K562 (cell line): ENCODE data around the gene RPS6KA2. TPM values are rescaled to one million over a fixed set of nuclear protein-coding genes. Genes with fewer than 3 reads are reported as not detected.

Experiments used
- ATAC-seq: fragments of 200-7000 bp; cut with Tn5 transposase; 3 replicates; pipeline ENCODE4 v1.9.1; 2020; ENCODE audit warnings: moderate library complexity
- BruUV-seq: library from RNA; stranded (reverse); fragments of 400-500 nt; replicated peaks from 2 replicates; lab custom pipeline; 2021; lab: Mats Ljungman, UMichigan
- CTCF ChIA-PET: fragments of 300-600 bp; formaldehyde crosslinking; extraction: SDS; loops from one replicate; lab custom pipeline; 2021; ENCODE audit warnings: low intra/inter-chr PET ratio; lab: Yijun Ruan, JAX
- POLR2A ChIA-PET: fragments of 300-600, 350-650 bp; sonication (Branson Sonifier 250); formaldehyde crosslinking; extraction: SDS; loops from one replicate; lab custom pipeline; 2021; ENCODE audit warnings: antibody characterized with exemption, inconsistent platforms; lab: Yijun Ruan, JAX
- DNase-seq, 4 experiments: peaks; one replicate each; pipeline versions ENCODE4 v3.0.0 to v3.0.0-alpha.2; 2011 to 2018; ENCODE audit warnings: low spot score in 3 of 4, mixed read lengths in 3 of 4; ENCODE audit errors: extremely low read depth in 1 of 4
- FAIRE-seq: peaks from 2 replicates; lab custom pipeline; 2011; peaks lifted over from hg19 to GRCh38; lab: Jason Lieb, UNC
- H2AFZ ChIP-seq: 2 replicates; pipeline ENCODE4 v1.6.0; 2011; ENCODE audit warnings: low read depth, low read length, control low read depth, inconsistent platforms
- H3K27ac ChIP-seq: fragments of 200-600 bp; 3 replicates; pipeline ENCODE4 v1.8.0; 2011; ENCODE audit warnings: low read depth, mild to moderate bottlenecking, control low read depth, inconsistent platforms, low read length, moderate library complexity, mixed read lengths; ENCODE audit errors: extremely low read depth
- H3K27me3 ChIP-seq, 2 experiments: fragments of 300-600 bp in 1 of 2; 2 replicates in 1 of 2; 3 replicates in 1 of 2; pipeline versions ENCODE4 v1.6.0 to v1.8.0; 2011; ENCODE audit warnings: inconsistent platforms in 2 of 2, low read length in 2 of 2, mild to moderate bottlenecking in 1 of 2, mixed read lengths in 1 of 2, moderate library complexity in 1 of 2; ENCODE audit not compliant: control insufficient read depth in 2 of 2, insufficient read depth in 2 of 2
- H3K36me3 ChIP-seq: fragments of 300-600 bp; 3 replicates; pipeline ENCODE4 v1.8.0; 2011; ENCODE audit warnings: mild to moderate bottlenecking, low read length, inconsistent platforms; ENCODE audit not compliant: control insufficient read depth, insufficient read depth
- H3K4me1 ChIP-seq, 2 experiments: fragments of 200-600 bp in 1 of 2; replicated peaks in 1 of 2; 2 replicates in 1 of 2; 3 replicates in 1 of 2; pipeline versions ENCODE4 v1.5.1 to v1.8.0; 2011; ENCODE audit warnings: inconsistent platforms in 2 of 2, low read length in 2 of 2, mild to moderate bottlenecking in 1 of 2, mixed read lengths in 1 of 2, moderate library complexity in 1 of 2; ENCODE audit not compliant: control insufficient read depth in 2 of 2, insufficient read depth in 2 of 2
- H3K4me2 ChIP-seq: 2 replicates; pipeline ENCODE4 v1.6.1; 2011; ENCODE audit warnings: low read length, control low read depth, inconsistent platforms, mixed read lengths; ENCODE audit not compliant: insufficient read depth
- H3K4me3 ChIP-seq: fragments of 200-600 bp; sonication (generic), shearing (Covaris generic); 2 replicates; pipeline ENCODE4 v1.5.1; 2016; ENCODE audit warnings: control low read depth, inconsistent platforms
- H3K79me2 ChIP-seq: fragments of 200-600 bp; 3 replicates; pipeline ENCODE4 v1.8.0; 2011; ENCODE audit warnings: low read length, inconsistent platforms; ENCODE audit not compliant: control insufficient read depth, insufficient read depth
- H3K9ac ChIP-seq, 2 experiments: 2 replicates each; pipeline versions ENCODE4 v1.6.0 to v1.6.1; 2011; ENCODE audit warnings: low read depth in 2 of 2, low read length in 2 of 2, control low read depth in 1 of 2, inconsistent platforms in 1 of 2, mild to moderate bottlenecking in 1 of 2, mixed read lengths in 1 of 2; ENCODE audit not compliant: insufficient read depth in 1 of 2
- H3K9me1 ChIP-seq: one replicate; pipeline ENCODE4 v1.6.0; 2011; ENCODE audit warnings: inconsistent platforms, mild to moderate bottlenecking, low read length, moderate library complexity; ENCODE audit not compliant: control insufficient read depth, insufficient read depth
- H3K9me3 ChIP-seq: replicated peaks from 2 replicates; pipeline ENCODE4 v1.5.1; 2011; ENCODE audit warnings: low read depth, low read length, inconsistent platforms; ENCODE audit not compliant: control insufficient read depth, insufficient read depth
- H4K20me1 ChIP-seq: replicated peaks from 2 replicates; pipeline ENCODE4 v1.6.1; 2011; ENCODE audit warnings: low read length, inconsistent platforms, mixed read lengths; ENCODE audit not compliant: control insufficient read depth, insufficient read depth
- BMI1 ChIP-seq: fragments of 150-350 bp; IDR thresholded peaks from 2 replicates; pipeline ENCODE4 v1.6.1; 2014; ENCODE audit warnings: low read length
- CHD2 ChIP-seq: IDR thresholded peaks from 2 replicates; pipeline ENCODE4 v1.6.1; 2011; ENCODE audit warnings: low read depth, low read length
- CHD4 ChIP-seq: fragments of 200-600 bp; sonication (generic); IDR thresholded peaks from 3 replicates; pipeline ENCODE4 v1.6.1; 2012; ENCODE audit warnings: low read depth, mild to moderate bottlenecking, mixed read lengths, low read length, inconsistent platforms; ENCODE audit not compliant: insufficient read depth, insufficient replicate concordance, poor library complexity, severe bottlenecking
- FOS ChIP-seq: IDR thresholded peaks from 3 replicates; pipeline ENCODE4 v1.6.1; 2011; ENCODE audit not compliant: insufficient read length; ENCODE audit errors: extremely low read depth
- HDAC2 ChIP-seq: fragments of 450-650 bp; IDR thresholded peaks from 2 replicates; pipeline ENCODE4 v1.6.1; 2016; ENCODE audit warnings: mild to moderate bottlenecking
- HMGXB4 ChIP-seq: sonication (generic); formaldehyde crosslinking; IDR thresholded peaks from 2 replicates; pipeline ENCODE4 v1.8.1; 2023; ENCODE audit warnings: mild to moderate bottlenecking, missing genetic modification reagents
- HSF4 ChIP-seq: fragments of 250-450 bp; sonication (Bioruptor Pico); IDR thresholded peaks from 2 replicates; pipeline ENCODE4 v2.1.2; 2022; ENCODE audit warnings: mild to moderate bottlenecking, moderate library complexity, borderline replicate concordance
- KLF6 ChIP-seq: fragments of 250-450 bp; sonication (Bioruptor Pico); IDR thresholded peaks from 2 replicates; pipeline ENCODE4 v1.4.0; 2020; ENCODE audit warnings: mild to moderate bottlenecking, moderate library complexity, borderline replicate concordance
- MCM2 ChIP-seq: fragments of 450-650 bp; IDR thresholded peaks from 2 replicates; pipeline ENCODE4 v1.6.1; 2017; ENCODE audit warnings: low read depth, mild to moderate bottlenecking
- NCOA2 ChIP-seq, 2 experiments: fragments of 450-650 bp; IDR thresholded peaks; 2 replicates each; pipeline ENCODE4 v1.6.1; 2018; ENCODE audit warnings: mild to moderate bottlenecking in 2 of 2, moderate library complexity in 1 of 2; ENCODE audit not compliant: partially characterized antibody in 2 of 2
- NFIC ChIP-seq: fragments of 450-650 bp; IDR thresholded peaks from 2 replicates; pipeline ENCODE4 v1.6.1; 2017; ENCODE audit warnings: mild to moderate bottlenecking, inconsistent platforms
- PURB ChIP-seq: sonication (generic); formaldehyde crosslinking; IDR thresholded peaks from 2 replicates; pipeline ENCODE4 v1.9.0; 2021; ENCODE audit warnings: low read depth, mild to moderate bottlenecking, missing genetic modification reagents
- RAD21 ChIP-seq, 2 experiments: fragments of 250-450 bp in 1 of 2; fragments of 450-650 bp in 1 of 2; sonication (Bioruptor Pico) in 1 of 2; formaldehyde crosslinking in 1 of 2; IDR thresholded peaks in 1 of 2; conservative IDR thresholded peaks in 1 of 2; 2 replicates each; pipeline versions ENCODE4 v1.4.0 to v1.8.0; 2020 to 2022; ENCODE audit warnings: mild to moderate bottlenecking in 2 of 2, moderate library complexity in 1 of 2
- RBM25 ChIP-seq: fragments of 200-400 bp; formaldehyde crosslinking; IDR thresholded peaks from 2 replicates; pipeline ENCODE4 v1.6.1; 2018; ENCODE audit warnings: low read length, low read depth, moderate library complexity; ENCODE audit not compliant: severe bottlenecking
- RUNX1 ChIP-seq: sonication (generic); IDR thresholded peaks from 2 replicates; pipeline ENCODE4 v1.6.1; 2016; ENCODE audit warnings: antibody characterized with exemption, low read depth
- SMARCB1 ChIP-seq: IDR thresholded peaks from 2 replicates; pipeline ENCODE4 v1.6.1; 2011; ENCODE audit warnings: improper control_type of control experiment, low read depth; ENCODE audit not compliant: insufficient read length
- TOE1 ChIP-seq, 2 experiments: fragments of 450-650 bp in 1 of 2; sonication (generic) in 1 of 2; formaldehyde crosslinking in 1 of 2; IDR thresholded peaks; 2 replicates each; pipeline versions ENCODE4 v1.7.1 to v1.8.0; 2016 to 2022; ENCODE audit warnings: borderline replicate concordance in 2 of 2, mild to moderate bottlenecking in 2 of 2, antibody characterized with exemption in 1 of 2, inconsistent platforms in 1 of 2, low read depth in 1 of 2, missing genetic modification reagents in 1 of 2, moderate library complexity in 1 of 2
- USF1 ChIP-seq: sonication (generic); formaldehyde crosslinking; IDR thresholded peaks from 2 replicates; pipeline ENCODE4 v1.9.0; 2022; ENCODE audit warnings: mild to moderate bottlenecking, missing genetic modification reagents
- XRCC3 ChIP-seq: fragments of 450-650 bp; IDR thresholded peaks from 2 replicates; pipeline ENCODE4 v1.6.1; 2017; ENCODE audit warnings: mild to moderate bottlenecking, moderate library complexity
- WGBS: fragments of 100-300 bp; shearing (Covaris generic); methylation state at CpG from one replicate; pipeline ENCODE4 v1.1.6; 2016; ENCODE audit warnings: low coverage, mixed read lengths; ENCODE audit not compliant: insufficient coverage; ENCODE audit errors: missing lambda C conversion rate; 5-methylcytosine and 5-hydroxymethylcytosine counted together
- in situ Hi-C: fragments of 300-500 bp; cut with MboI; formaldehyde crosslinking; loops from 4 replicates; pipeline ENCODE4 v1.15.0; 2018; ENCODE audit warnings: inconsistent platforms, mixed read lengths
- intact Hi-C: fragments of 100-400 bp; cut with micrococcal nuclease; formaldehyde crosslinking; loops from 2 replicates; pipeline ENCODE4 v1.14.2; 2022
- polyA plus RNA-seq, 8 experiments: library from polyadenylated mRNA; depleted of rRNA in 4 of 8; stranded (reverse) in 5 of 8; unstranded in 3 of 8; fragments of >200 nt; fragmentation: Nextera tagmentation in 2 of 8; fragmentation: Illumina TruSeq in 1 of 8; extraction: Ambion mirVana in 2 of 8; extraction: Trizol in 1 of 8; gene quantifications; 2 replicates each; pipeline versions ENCODE4 v1.2.1 to v1.2.3, GENCODE V29; 2011 to 2014; ENCODE audit warnings: inconsistent platforms in 1 of 8, missing spikeins in 1 of 8
- total RNA-seq, 7 experiments: library from RNA; depleted of rRNA in 6 of 7; stranded (reverse); fragments of >200 nt in 6 of 7; fragmentation: Illumina TruSeq in 2 of 7; extraction: Trizol in 2 of 7; gene quantifications; 2 replicates each; pipeline versions ENCODE4 v1.2.1 to v1.2.3, GENCODE V29; 2011 to 2021; ENCODE audit warnings: low replicate concordance in 1 of 7

Gene RPS6KA2
- total and polyA plus RNA-seq, 9 of the 15 experiments (the other 6 are each of a cell fraction or from before 2014, with no cell fraction given) = 0.29 to 1.00 (median 0.53) TPM

DNA sequence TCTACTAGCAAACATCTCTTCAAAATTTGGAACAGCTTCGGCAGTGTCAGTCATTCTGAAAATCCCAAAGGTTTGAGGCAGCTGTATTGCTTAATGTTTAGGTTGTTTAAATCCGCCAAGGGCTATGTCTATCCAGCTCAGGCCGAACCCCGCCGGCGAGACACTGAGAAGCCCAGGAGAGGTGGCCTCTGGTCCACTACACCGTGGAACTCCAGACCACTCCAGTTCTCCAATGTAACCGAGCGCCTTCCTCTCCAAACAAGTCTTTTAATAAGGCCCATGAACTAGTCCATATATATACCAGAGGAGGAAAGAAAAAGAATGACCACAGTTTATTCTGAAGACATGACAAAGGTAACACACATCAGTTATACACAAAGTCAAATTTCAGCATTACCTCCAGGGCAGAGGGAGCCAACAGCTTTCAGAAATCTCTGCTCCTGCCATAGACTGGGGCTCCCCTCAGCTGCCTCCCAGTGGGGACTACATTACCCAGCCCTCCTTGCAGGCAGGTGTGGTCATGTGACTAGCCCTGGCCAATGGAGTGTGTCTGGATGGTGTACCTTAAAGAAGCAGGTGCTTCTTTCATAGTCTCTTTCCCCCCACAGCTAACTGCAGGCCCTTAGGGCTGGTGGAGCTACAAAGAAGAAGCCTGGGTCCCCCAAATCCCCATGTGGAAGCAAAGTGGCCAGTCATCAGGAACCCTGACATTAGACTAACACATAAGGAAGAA, 40.5 kb downstream of the RPS6KA2 start, which contains the start of gene RAMACL:
Gene RAMACL, minus strand, starts transcription at position 255 of the 733 bp plus-strand sequence. Its CDS starts 201 bp downstream, at position 54.
- Histone ChIP-seq H3K27me3 (peaks cover 8 to 34% of the 10 kb centered on the region in 2 experiments; a peak in 4 of 5 replicates), H3K9ac (no peak within 1 kb of the TSS), H2AFZ (peak within 1 kb of the TSS; percentile 20; the same call in 1 of the 2 replicates), H3K36me3 (no peaks in the 10 kb centered on the region), H3K79me2 (no peaks in the 10 kb centered on the region), H3K27ac (no peak within 1 kb of the TSS), H3K9me3 (no peaks in the 10 kb centered on the region), H4K20me1 (peaks cover 3% of the 10 kb centered on the region; the same call in 1 of the 2 replicates), H3K4me2 (no peak within 1 kb of the TSS), H3K4me1 (no peaks in the 10 kb centered on the region), H3K4me3 (no peak within 1 kb of the TSS), H3K9me1 (no peaks in the 10 kb centered on the region)
- BruUV-seq = no TSS peak
- 2% methylated on average over 9 of the region's 9 CpGs for WGBS
- ATAC-seq = peak; percentile 100
- in situ Hi-C loops (no loop called here), intact Hi-C loops (no loop called here)
- POLR2A ChIA-PET = interaction anchor here (0.8 kb wide), 1 partner anchor 13 kb away, joined by 3 read pairs; no protein-coding TSS in a partner anchor
- peak; percentile 32 for FAIRE-seq
- DNase-seq = peak; percentile 37 to 88 (median 86)
- CTCF ChIA-PET = no interaction called here
- TF ChIP-seq BMI1 = no peak
- no peak for TF ChIP-seq RAD21 (CRISPR knock-in tag; conservative IDR thresholded peaks at IDR 0.05 in 1 of 2, IDR thresholded peaks at IDR 0.05 in 1 of 2)
- peak; percentile 96 for TF ChIP-seq TOE1 (IDR thresholded peaks at IDR 0.05; ENCODE audit: borderline replicate concordance)
- TF ChIP-seq TOE1 (CRISPR knock-in tag; IDR thresholded peaks at IDR 0.05; ENCODE audit: borderline replicate concordance, low read depth) = no peak
- TF ChIP-seq KLF6 (CRISPR knock-in tag) = no peak
- no peak for TF ChIP-seq XRCC3
- TF ChIP-seq CHD4 = no peak
- no peak for TF ChIP-seq RUNX1
- TF ChIP-seq NFIC = no peak
- no peak for TF ChIP-seq HDAC2
- TF ChIP-seq MCM2 = no peak
- TF ChIP-seq HSF4 (CRISPR knock-in tag) = no peak
- no peak for TF ChIP-seq NCOA2 (IDR thresholded peaks at IDR 0.05; ENCODE audit: partially characterized antibody in 2 of 2)
- no peak for TF ChIP-seq HMGXB4 (CRISPR knock-in tag)
- TF ChIP-seq PURB (CRISPR knock-in tag) = no peak
- TF ChIP-seq SMARCB1 = no peak
- peak; percentile 94 for TF ChIP-seq RBM25
- TF ChIP-seq FOS = peak; percentile 81
- peak; percentile 52 for TF ChIP-seq CHD2
- peak; percentile 94 for TF ChIP-seq USF1 (CRISPR knock-in tag)
